WERI-Rb-1 (cell line): Measurements from ENCODE around the gene C4orf33.
"Not testable (repeated sequence)": the region's sequence is repeated elsewhere in the genome, so short reads cannot be mapped to it uniquely, and the experiment has no call there.

Experiments used
- DNase-seq: peaks from one replicate; pipeline ENCODE4 v3.0.0-alpha.2; 2020
- H3K27ac ChIP-seq: fragments of 250-450 bp; sonication (Bioruptor Pico); 2 replicates; pipeline ENCODE4 v1.5.1; 2020; ENCODE audit warnings: mild to moderate bottlenecking, moderate library complexity
- H3K27me3 ChIP-seq: fragments of 250-450 bp; sonication (Bioruptor Pico); 2 replicates; pipeline ENCODE4 v1.5.1; 2021; ENCODE audit warnings: mild to moderate bottlenecking, low read depth, moderate library complexity; ENCODE audit not compliant: insufficient read depth, severe bottlenecking
- H3K36me3 ChIP-seq: fragments of 250-450 bp; sonication (Bioruptor Pico); 2 replicates; pipeline ENCODE4 v1.5.1; 2020; ENCODE audit warnings: mild to moderate bottlenecking, moderate library complexity
- H3K4me3 ChIP-seq: 2 replicates; pipeline ENCODE4 v1.5.1; 2011; ENCODE audit warnings: low read depth, mild to moderate bottlenecking, control low read depth, low read length
- H3K9me3 ChIP-seq: fragments of 250-450 bp; sonication (Bioruptor Pico); 2 replicates; pipeline ENCODE4 v1.5.1; 2021; ENCODE audit warnings: mild to moderate bottlenecking, moderate library complexity; ENCODE audit not compliant: severe bottlenecking
- TF ChIP-seq, protein P1 (sequence below): IDR thresholded peaks from 2 replicates; pipeline ENCODE4 v1.5.1; 2011; ENCODE audit warnings: low read depth, mild to moderate bottlenecking, control low read depth, inconsistent platforms, low read length

The C4orf33 gene

DNA sequence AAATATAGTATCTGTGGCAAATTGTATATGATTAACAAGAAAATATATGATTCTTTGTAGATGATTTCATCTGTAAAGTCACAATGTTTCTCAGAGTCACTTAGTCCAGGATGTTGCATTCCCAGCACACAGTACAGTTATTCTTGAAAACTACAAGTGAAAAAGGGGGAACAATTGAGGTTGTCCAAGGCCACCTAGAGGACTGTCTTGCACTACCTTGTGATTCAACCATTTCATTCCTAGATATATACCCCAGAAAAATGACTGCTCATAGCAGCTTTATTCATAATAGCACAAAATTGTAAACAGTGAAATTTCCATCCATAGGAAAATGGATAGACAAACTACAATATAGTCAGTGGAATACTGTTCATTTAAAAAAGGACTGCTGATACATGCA, 16.0 kb downstream of the C4orf33 start:
- TF ChIP-seq, protein P1, sequence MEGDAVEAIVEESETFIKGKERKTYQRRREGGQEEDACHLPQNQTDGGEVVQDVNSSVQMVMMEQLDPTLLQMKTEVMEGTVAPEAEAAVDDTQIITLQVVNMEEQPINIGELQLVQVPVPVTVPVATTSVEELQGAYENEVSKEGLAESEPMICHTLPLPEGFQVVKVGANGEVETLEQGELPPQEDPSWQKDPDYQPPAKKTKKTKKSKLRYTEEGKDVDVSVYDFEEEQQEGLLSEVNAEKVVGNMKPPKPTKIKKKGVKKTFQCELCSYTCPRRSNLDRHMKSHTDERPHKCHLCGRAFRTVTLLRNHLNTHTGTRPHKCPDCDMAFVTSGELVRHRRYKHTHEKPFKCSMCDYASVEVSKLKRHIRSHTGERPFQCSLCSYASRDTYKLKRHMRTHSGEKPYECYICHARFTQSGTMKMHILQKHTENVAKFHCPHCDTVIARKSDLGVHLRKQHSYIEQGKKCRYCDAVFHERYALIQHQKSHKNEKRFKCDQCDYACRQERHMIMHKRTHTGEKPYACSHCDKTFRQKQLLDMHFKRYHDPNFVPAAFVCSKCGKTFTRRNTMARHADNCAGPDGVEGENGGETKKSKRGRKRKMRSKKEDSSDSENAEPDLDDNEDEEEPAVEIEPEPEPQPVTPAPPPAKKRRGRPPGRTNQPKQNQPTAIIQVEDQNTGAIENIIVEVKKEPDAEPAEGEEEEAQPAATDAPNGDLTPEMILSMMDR, result no peak
- no peak overlapping the region for H3K4me3 ChIP-seq
- no peak overlapping the region for H3K27ac ChIP-seq
- H3K9me3 ChIP-seq, result no peaks in the 10 kb centered on the region
- DNase-seq, result no peak
- H3K27me3 ChIP-seq, result no peaks in the 10 kb centered on the region
- H3K36me3 ChIP-seq, result peaks cover 11% of the 10 kb centered on the region; the same call in 1 of the 2 replicates

DNA sequence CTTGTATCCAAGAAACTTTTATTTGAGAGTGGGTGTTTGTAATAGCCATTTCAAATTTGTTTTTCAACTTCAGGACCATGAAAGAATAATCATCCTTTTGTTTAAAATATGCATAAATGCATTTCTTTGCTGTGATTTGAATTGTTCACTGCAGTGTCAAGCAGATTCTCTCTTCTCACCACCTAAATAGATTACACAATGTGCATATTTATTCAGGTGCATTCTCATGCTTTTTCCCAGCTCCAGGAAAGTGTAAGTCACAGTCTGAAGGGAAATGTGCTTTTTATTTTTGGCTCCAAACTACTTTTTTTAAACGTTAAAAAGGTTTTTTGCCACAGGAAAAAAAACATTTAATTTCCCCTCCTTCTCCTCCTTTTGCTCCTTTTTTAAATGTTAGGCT, 17.5 kb downstream of the C4orf33 start:
- DNase-seq, result no peak
- H3K27me3 ChIP-seq, result no peaks in the 10 kb centered on the region
- no peaks in the 10 kb centered on the region for H3K9me3 ChIP-seq
- no peak overlapping the region for H3K27ac ChIP-seq
- peaks cover 11% of the 10 kb centered on the region; the same call in 1 of the 2 replicates for H3K36me3 ChIP-seq
- TF ChIP-seq, protein P1, result no peak
- no peak overlapping the region for H3K4me3 ChIP-seq

DNA sequence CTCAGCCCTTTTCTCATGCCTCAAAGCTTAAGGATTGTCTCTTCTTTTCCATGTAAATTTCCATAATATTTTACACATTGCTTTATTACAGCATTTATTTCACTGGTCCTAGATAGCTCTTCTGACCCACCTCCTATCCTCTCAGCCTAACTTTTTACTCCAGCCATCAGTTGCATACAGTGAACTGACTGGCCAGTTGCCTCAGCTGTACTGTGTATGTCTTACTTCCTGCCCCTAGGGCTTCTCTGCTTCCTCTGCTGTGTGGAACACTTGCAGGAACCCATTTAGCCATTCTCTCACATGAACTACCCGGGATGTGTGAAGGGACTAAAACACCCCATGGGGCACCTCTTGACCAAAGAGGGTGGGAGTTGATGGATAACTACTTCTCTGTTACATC, 18.0 kb downstream of the C4orf33 start:
- TF ChIP-seq, protein P1, result no peak
- peaks cover 11% of the 10 kb centered on the region; the same call in 1 of the 2 replicates for H3K36me3 ChIP-seq
- DNase-seq, result no peak
- H3K27me3 ChIP-seq, result no peaks in the 10 kb centered on the region
- H3K9me3 ChIP-seq, result no peaks in the 10 kb centered on the region
- no peak overlapping the region for H3K27ac ChIP-seq
- H3K4me3 ChIP-seq, result no peak overlapping the region

DNA sequence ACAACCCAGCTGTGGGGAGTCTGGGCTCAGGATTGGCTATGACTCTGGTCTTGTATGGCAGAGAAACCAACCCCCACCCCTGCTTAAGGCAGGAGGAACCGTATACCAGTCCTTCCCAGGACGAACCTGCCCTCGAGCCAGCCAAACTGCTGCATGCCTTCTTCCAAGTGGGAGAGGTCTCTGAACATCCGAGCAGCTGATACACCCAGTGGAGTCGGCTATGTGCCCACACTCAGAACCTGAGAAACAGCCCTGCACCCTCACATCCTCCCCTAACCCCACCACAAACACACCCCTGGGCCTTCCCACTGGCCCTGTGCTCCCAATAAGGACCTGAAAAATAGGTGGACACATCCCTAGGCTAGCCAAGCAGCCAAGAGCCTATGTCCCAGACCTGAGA, 21.8 kb downstream of the C4orf33 start:
- Histone ChIP-seq H3K36me3 (no peaks in the 10 kb centered on the region), H3K9me3 (no peaks in the 10 kb centered on the region)
- no peak for DNase-seq

DNA sequence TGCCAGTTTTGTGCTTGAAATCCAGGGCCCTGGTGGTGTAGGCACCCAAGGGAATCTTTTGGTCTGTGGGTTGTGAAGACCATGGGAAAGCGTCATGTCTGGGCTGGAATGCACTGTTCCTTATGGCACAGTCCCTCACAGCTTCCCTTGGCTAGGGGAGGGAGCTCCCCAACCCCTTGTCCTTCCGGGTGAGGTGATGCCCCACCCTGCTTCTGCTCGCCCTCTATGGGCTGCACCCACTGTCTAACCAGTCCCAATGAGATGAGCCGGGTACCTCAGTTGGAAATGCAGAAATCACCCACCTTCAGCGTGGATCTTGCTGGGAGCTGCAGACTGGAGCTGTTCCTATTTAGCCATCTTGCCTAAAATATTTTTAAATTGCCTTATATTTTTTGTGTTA, 30.7 kb downstream of the C4orf33 start:
- DNase-seq, H3K9me3 ChIP-seq, H3K27me3 ChIP-seq, H3K36me3 ChIP-seq, H3K27ac ChIP-seq, H3K4me3 ChIP-seq: not testable (repeated sequence)

More for the DNA sequence above, 21.8 kb downstream of the C4orf33 start:
- H3K27me3 ChIP-seq, result no peaks in the 10 kb centered on the region
- H3K4me3 ChIP-seq, result no peak overlapping the region
- TF ChIP-seq, protein P1, result no peak
- no peak overlapping the region for H3K27ac ChIP-seq

DNA sequence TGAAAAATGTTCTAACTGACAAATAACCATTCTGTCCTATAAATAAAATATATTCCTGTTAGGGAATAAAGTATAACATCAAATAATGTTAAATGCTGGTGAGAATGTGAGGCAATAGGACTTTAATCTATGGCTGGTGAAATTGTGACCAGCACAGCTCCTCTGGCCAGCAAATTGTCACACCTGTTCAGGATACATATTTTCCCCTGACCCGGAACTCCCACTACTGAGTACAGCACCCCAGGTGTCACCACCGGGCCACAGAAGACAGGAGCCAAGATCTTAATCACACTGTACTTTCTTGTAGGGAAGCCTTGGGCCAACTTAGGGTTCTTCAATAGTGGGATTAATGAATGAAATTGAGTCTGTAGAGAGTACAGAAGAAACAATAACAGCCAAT, 33.2 kb downstream of the C4orf33 start:
- Histone ChIP-seq H3K9me3 (peaks cover 5% of the 10 kb centered on the region), H3K36me3 (no peaks in the 10 kb centered on the region), H3K27ac (no peak overlapping the region), H3K27me3 (no peaks in the 10 kb centered on the region), H3K4me3 (no peak overlapping the region)
- TF ChIP-seq, protein P1, result no peak
- no peak for DNase-seq
